ENCODE results near the gene FBXO24.

Gene FBXO24

GRCh38 chr7:100620804-100621203, 34.7 kb downstream of the FBXO24 start:
- no peak for DNase-seq (ENCODE audit: low read depth in 3 of 3)

- DNase-seq (ENCODE audit: low read depth in 3 of 3): no peak
Observed at GRCh38 chr7:100621554-100621953, 35.4 kb downstream of the FBXO24 start.

DNA sequence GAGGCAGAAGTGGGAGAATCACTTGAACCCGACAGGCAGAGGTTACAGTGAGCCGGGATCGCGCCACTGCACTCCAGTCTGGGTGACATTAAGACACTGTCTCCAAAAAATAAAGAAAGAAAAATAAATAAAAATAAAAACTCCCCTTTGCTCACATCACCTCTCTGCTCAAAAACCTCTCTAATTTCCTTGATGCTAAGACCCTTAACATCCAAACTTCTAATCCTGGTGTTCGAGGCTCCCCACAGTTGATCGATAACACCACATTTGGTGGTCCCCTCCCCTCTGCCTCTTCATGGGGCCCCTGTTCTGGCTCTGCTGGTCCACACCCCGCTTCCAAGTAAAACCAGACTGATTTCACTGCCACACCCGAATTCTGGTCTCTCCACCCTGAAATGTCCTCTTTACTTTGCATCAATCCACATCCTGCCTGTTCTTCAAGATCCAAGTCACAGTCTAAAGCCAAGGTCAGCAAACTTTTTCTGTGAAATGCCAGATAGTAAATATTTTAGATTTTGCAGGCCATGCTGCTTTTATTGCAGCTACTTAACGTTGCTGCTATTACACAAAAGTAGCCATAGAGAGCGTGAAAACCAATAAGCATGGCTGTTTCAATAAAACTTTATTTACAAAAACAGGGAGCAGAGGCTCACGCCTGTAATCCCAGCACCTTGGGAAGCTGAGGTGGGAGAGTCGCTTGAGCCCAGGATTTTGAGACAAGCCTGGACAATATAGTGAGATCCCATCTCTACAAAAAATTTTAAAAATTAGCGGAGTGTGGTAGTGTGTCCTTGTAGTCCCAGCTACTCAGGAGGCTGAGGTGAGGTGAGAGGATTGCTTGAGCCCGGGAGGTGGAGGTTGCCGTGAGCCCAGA, 38.1 kb downstream of the FBXO24 start:
- no peak for DNase-seq (ENCODE audit: low read depth in 3 of 3)

DNA sequence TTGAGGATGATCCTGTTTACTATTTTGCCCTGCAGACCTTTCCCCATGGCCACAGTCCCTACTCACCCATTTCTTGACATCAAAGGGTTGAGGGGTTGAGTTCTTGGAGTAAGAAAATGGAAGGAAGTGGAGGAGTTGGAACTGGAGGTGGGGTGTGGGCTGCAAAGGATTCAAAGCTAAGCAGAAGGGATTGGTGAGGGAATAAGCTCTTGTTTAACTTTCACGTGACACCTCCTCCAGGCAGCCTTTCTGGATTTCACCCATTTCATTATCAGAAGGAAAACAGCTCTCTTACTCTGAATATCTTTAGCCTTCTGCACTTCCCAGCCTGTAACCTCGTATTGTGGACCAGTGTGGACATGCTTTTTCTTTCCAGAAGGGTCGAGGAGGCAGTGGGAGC, 39.9 kb downstream of the FBXO24 start:
- DNase-seq (ENCODE audit: low read depth in 3 of 3): no peak

GRCh38 chr7:100626530-100627237, 40.6 kb downstream of the FBXO24 start:
- DNase-seq (ENCODE audit: low read depth in 3 of 3): peak; percentile 78 to 85 (median 83)

DNA sequence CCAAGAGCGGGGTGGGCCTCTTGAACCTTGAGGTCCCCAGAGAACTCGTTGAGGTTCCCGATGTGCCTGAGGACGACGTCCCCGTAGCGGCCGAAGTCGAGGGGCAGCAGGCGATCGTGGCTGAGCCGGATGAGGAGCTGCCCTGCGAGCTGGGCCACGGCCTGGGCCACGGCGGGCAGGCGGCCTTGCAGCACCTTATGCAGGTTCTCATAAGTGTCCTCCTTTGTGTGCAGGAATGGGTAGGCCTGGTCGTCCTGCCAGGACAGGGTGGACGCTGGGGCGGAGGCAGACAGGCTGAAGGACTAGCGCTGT, 41.1 kb downstream of the FBXO24 start:
- DNase-seq (ENCODE audit: low read depth in 3 of 3): no peak

DNA sequence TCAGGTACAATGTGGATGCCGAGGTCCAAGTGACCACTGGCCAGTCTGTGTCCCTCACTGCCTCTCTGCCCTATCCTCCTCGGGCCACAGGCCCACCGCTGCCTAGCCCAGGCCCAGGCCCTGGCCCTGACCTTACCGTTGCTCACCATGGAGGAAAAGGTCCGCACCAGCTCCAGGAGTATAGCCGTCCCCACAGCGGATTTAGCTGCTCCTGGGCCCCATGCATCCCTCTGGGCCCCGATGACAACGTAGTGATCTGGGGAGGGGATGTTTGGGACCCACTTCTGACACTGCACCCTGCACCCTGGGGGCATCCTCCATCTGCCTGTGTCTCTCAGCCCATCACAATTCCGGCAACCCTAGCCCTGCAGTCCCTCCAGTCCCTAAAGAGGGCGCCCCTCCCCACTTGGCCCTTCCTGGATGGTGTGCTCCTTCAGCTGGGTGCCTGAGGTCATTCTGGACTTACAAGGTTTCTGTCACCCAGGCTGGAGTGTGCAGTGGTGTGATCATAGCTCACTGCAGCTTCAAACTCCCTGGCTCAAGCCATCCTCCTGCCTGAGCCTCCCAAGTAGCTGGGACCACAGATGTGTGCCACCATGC, 43.1 kb downstream of the FBXO24 start:
- DNase-seq (ENCODE audit: low read depth in 3 of 3): no peak

DNA sequence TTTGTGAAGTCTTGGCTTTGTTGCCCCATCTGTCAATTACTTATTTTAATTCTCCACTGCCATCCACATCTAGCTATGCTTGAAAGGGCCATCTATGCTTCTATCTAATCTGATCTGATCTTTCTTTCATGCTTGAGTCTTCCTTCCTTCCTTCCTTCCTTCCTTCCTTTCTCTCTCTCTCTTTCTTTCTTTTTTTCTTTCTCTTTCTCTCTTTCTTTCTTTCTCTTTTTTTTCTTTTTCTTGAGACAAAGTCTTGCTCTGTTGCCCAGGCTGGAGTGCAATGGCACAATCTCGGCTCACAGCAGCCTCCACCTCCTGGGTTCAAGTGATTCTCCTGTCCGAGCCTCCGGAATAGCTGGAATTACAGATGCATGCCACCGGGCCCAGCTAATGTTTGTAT, 43.9 kb downstream of the FBXO24 start:
- no peak for DNase-seq (ENCODE audit: low read depth in 3 of 3)

GRCh38 chr7:100632951-100633717, 47.0 kb downstream of the FBXO24 start:
- peak; percentile 43 to 51 (median 44) for DNase-seq (ENCODE audit: low read depth in 3 of 3)

- DNase-seq (ENCODE audit: low read depth in 3 of 3): no peak
Observed at GRCh38 chr7:100639995-100640516, 53.9 kb downstream of the FBXO24 start.

GRCh38 chr7:100640517-100641440, 54.7 kb downstream of the FBXO24 start:
- DNase-seq (ENCODE audit: low read depth in 3 of 3): no peak

DNA sequence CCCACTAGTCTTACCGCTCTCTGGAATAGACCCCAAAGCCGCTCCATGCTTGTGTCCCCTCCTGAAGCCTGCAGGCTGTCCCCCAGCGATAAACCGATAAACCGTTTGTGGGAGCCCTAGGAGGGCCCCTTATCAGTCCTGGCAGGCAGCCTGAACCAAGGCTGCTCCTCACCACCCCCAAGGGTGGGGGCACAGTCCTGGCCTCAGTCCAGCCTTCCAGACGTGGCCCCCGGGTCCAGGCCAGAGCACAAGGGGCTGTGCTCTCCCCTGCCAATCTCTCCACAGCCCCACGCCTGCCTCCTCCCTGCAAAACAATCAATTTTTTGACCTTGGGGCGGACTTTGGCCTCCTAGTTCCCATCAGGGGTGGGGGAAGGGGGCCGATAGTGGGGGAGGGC, 55.3 kb downstream of the FBXO24 start, which contains the start of gene TFR2:
Gene TFR2, minus strand, starts transcription at position 90 of the 397 bp plus-strand sequence. Its CDS starts 43 bp downstream, at position 47.
- no peak for DNase-seq (ENCODE audit: low read depth in 3 of 3)

- DNase-seq (ENCODE audit: low read depth in 3 of 3): no peak
Observed at GRCh38 chr7:100641860-100642533, 55.9 kb downstream of the FBXO24 start.

DNA sequence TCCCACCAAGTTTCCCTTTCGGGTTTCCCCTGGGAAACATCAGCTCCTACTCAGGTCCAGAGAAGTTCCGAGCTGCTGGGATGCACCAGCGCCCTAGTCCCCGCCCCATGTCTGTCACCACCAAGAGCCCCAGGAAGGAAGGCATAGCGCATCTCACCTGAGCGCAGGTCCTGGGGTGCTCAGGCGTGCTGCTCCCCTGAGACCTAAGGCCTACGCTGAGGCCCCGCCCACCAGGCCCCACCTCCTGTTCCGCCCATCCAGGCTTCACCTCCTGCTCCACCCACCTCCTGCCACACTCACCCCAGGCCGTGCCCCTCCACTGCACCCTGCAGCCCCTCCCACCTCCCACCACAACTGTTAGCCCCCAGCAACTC, 56.4 kb downstream of the FBXO24 start:
- DNase-seq (ENCODE audit: low read depth in 3 of 3): no peak

DNA sequence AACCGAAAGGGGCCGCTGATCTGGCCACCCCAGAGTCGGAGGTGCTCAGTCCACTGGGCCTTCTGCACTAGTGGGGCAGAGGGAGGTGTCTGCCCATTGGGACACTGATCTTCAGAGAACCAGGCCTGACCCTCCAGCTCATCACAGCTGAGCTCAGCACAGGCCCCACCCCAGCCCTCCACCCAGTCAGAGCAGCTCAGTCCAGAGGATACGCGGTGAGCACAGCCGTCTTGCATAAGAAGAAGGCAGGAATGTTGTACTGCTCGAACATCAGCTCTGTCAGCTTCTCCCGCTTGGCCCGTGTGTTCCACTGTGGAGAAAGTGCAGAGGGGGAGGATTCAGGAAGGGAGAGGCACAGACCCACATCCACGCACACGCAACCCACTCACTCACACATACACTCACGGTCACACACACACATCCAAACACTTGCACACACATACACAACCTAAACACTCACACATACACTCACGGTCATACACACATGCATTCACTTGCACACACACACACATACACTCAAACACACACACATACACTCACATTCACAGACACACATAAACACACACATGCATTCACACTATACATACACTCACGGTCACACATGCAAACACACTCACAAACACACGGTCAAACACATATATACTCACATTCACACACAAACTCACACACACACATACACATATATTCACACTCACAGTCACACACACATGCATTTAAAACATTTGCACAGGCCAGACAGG, 63.9 kb downstream of the FBXO24 start:
- DNase-seq (ENCODE audit: low read depth in 3 of 3): no peak

Measured in stimulated activated CD4-positive, alpha-beta T cell treated with anti-CD3 and anti-CD28 coated beads, TNF-alpha, amount 100 ng/mL, for 48 hours (primary cell).